GM08714 (cell line): ENCODE results near the gene EIF4E1B.
A peak's percentile ranks its signal among the peaks of the same experiment; 100 is the strongest.

ENCODE experiments used
- H3K4me3 ChIP-seq: fragments of 200-500 bp; sonication (Bioruptor generic); 2 replicates; pipeline ENCODE4 v1.5.1; 2014; ENCODE audit warnings: mild to moderate bottlenecking, low read length, inconsistent platforms
- ZNF274 ChIP-seq: IDR thresholded peaks from 2 replicates; pipeline ENCODE4 v1.6.1; 2012; ENCODE audit warnings: mild to moderate bottlenecking, low read depth, low read length

The EIF4E1B gene

GRCh38 chr5:176643491-176644219 lies 13.2 kb downstream of the EIF4E1B start:
- TF ChIP-seq ZNF274 = no peak
- H3K4me3 ChIP-seq = no peak overlapping the region

- TF ChIP-seq ZNF274 = no peak
- no peak overlapping the region for H3K4me3 ChIP-seq
Measured at GRCh38 chr5:176644294-176644693, 13.8 kb downstream of the EIF4E1B start.

GRCh38 chr5:176644878-176645670 lies 14.6 kb downstream of the EIF4E1B start:
- H3K4me3 ChIP-seq = no peak overlapping the region
- no peak for TF ChIP-seq ZNF274

GRCh38 chr5:176646049-176646706 lies 15.7 kb downstream of the EIF4E1B start:
- H3K4me3 ChIP-seq = no peak overlapping the region; the same call in 1 of the 2 replicates
- no peak for TF ChIP-seq ZNF274

- peak overlapping the region; percentile 53; the same call in 1 of the 2 replicates for H3K4me3 ChIP-seq
- TF ChIP-seq ZNF274 = no peak
Measured at GRCh38 chr5:176646707-176647029, 16.2 kb downstream of the EIF4E1B start.

GRCh38 chr5:176647030-176647842 lies 16.8 kb downstream of the EIF4E1B start, which contains the start of gene TSPAN17:
Gene TSPAN17 (plus strand): TSS chr5:176647484. CDS start chr5:176647616, 132 bp downstream.
- TF ChIP-seq ZNF274 = no peak
- H3K4me3 ChIP-seq = peak within 1 kb of the TSS; percentile 72

GRCh38 chr5:176647843-176648473 lies 17.5 kb downstream of the EIF4E1B start:
- peak overlapping the region; percentile 72 for H3K4me3 ChIP-seq
- TF ChIP-seq ZNF274 = no peak

GRCh38 chr5:176648474-176649194 lies 18.2 kb downstream of the EIF4E1B start:
- TF ChIP-seq ZNF274 = no peak
- no peak overlapping the region for H3K4me3 ChIP-seq

- no peak overlapping the region for H3K4me3 ChIP-seq
- TF ChIP-seq ZNF274 = no peak
Measured at GRCh38 chr5:176650354-176650884, 19.9 kb downstream of the EIF4E1B start.

- no peak overlapping the region for H3K4me3 ChIP-seq
- no peak for TF ChIP-seq ZNF274
Measured at GRCh38 chr5:176651472-176651980, 21.1 kb downstream of the EIF4E1B start.

- H3K4me3 ChIP-seq = no peak overlapping the region
- no peak for TF ChIP-seq ZNF274
Measured at GRCh38 chr5:176652136-176652535, 21.7 kb downstream of the EIF4E1B start.
